Liver (tissue), 9 donors: ENCODE measurements around the gene DPM2. TPM values are rescaled to one million over a fixed set of nuclear protein-coding genes. Genes with fewer than 3 reads are reported as not detected.

ENCODE experiments used
- DNase-seq: peaks from one replicate; pipeline ENCODE4 v3.0.0-alpha.2; 2017; ENCODE audit warnings: low spot score
- H3K27ac ChIP-seq, 2 donors: one replicate each; pipeline ENCODE4 v1.7.0; 2013; ENCODE audit warnings: inconsistent platforms in 2 of 2, low read length in 2 of 2, control low read depth in 1 of 2, low read depth in 1 of 2, mild to moderate bottlenecking in 1 of 2
- H3K27me3 ChIP-seq, 4 donors: one replicate each; pipeline versions ENCODE4 v1.6.1 to v1.7.0; 2013; ENCODE audit warnings: low read length in 3 of 4, inconsistent platforms in 1 of 4, mild to moderate bottlenecking in 1 of 4, moderate library complexity in 1 of 4; ENCODE audit not compliant: control insufficient read depth in 4 of 4, insufficient read depth in 4 of 4
- H3K36me3 ChIP-seq, 4 donors: one replicate each; pipeline versions ENCODE4 v1.6.1 to v1.7.0; 2013; ENCODE audit warnings: low read length in 3 of 4, mild to moderate bottlenecking in 3 of 4, low read depth in 1 of 4, moderate library complexity in 1 of 4; ENCODE audit not compliant: control insufficient read depth in 4 of 4, insufficient read depth in 3 of 4
- H3K4me1 ChIP-seq, 4 donors: one replicate each; pipeline versions ENCODE4 v1.6.1 to v1.7.0; 2013; ENCODE audit warnings: low read length in 3 of 4, mild to moderate bottlenecking in 3 of 4, moderate library complexity in 1 of 4; ENCODE audit not compliant: control insufficient read depth in 4 of 4, insufficient read depth in 4 of 4
- H3K4me3 ChIP-seq, 3 donors: one replicate each; pipeline versions ENCODE4 v1.6.1 to v1.7.0; 2013; ENCODE audit warnings: low read length in 3 of 3, control low read depth in 1 of 3, low read depth in 1 of 3, mild to moderate bottlenecking in 1 of 3
- H3K9ac ChIP-seq, 2 donors: one replicate each; pipeline ENCODE4 v1.7.0; 2013; ENCODE audit warnings: low read length in 2 of 2, mild to moderate bottlenecking in 2 of 2, moderate library complexity in 2 of 2, control low read depth in 1 of 2, low read depth in 1 of 2
- H3K9me3 ChIP-seq, 4 donors: one replicate each; pipeline versions ENCODE4 v1.6.1 to v1.7.0; 2013; ENCODE audit warnings: low read length in 3 of 4; ENCODE audit not compliant: control insufficient read depth in 4 of 4
- ATF3 ChIP-seq: IDR thresholded peaks from 2 replicates; pipeline ENCODE4 v1.6.1; 2016; ENCODE audit warnings: antibody characterized with exemption
- EGR1 ChIP-seq, 2 donors: IDR thresholded peaks; 2 replicates each; pipeline ENCODE4 v1.6.1; 2016 to 2018; ENCODE audit warnings: antibody characterized with exemption in 2 of 2, low read depth in 2 of 2
- FOXA1 ChIP-seq: IDR thresholded peaks from 2 replicates; pipeline ENCODE4 v1.6.1; 2016; ENCODE audit warnings: antibody characterized with exemption
- FOXA2 ChIP-seq: IDR thresholded peaks from 2 replicates; pipeline ENCODE4 v1.6.1; 2016; ENCODE audit warnings: antibody characterized with exemption
- GABPA ChIP-seq, 2 donors: IDR thresholded peaks in 1 of 2; conservative IDR thresholded peaks in 1 of 2; 2 replicates each; pipeline ENCODE4 v1.6.1; 2016; ENCODE audit warnings: antibody characterized with exemption in 2 of 2, mild to moderate bottlenecking in 1 of 2, moderate library complexity in 1 of 2
- HNF4A ChIP-seq, 2 donors: conservative IDR thresholded peaks; 2 replicates each; pipeline ENCODE4 v1.6.1; 2016; ENCODE audit warnings: antibody characterized with exemption in 2 of 2, mild to moderate bottlenecking in 2 of 2
- HNF4G ChIP-seq: IDR thresholded peaks from 2 replicates; pipeline ENCODE4 v1.6.1; 2016; ENCODE audit warnings: antibody characterized with exemption
- JUND ChIP-seq, 2 donors: IDR thresholded peaks; 2 replicates each; pipeline ENCODE4 v1.6.1; 2016; ENCODE audit warnings: antibody characterized with exemption in 2 of 2
- NR2F2 ChIP-seq: IDR thresholded peaks from 2 replicates; pipeline ENCODE4 v1.6.1; 2016; ENCODE audit warnings: antibody characterized with exemption
- RAD21 ChIP-seq, 2 donors: IDR thresholded peaks; 2 replicates each; pipeline ENCODE4 v1.6.1; 2016; ENCODE audit warnings: antibody characterized with exemption in 2 of 2, mild to moderate bottlenecking in 2 of 2
- REST ChIP-seq: IDR thresholded peaks from 2 replicates; pipeline ENCODE4 v1.6.1; 2016; ENCODE audit warnings: antibody characterized with exemption, mild to moderate bottlenecking
- RXRA ChIP-seq, 2 donors: IDR thresholded peaks; 2 replicates each; pipeline ENCODE4 v1.6.1; 2017 to 2018; ENCODE audit warnings: antibody characterized with exemption in 2 of 2, mild to moderate bottlenecking in 1 of 2
- SP1 ChIP-seq: IDR thresholded peaks from 2 replicates; pipeline ENCODE4 v1.6.1; 2018; ENCODE audit warnings: antibody characterized with exemption, mild to moderate bottlenecking
- TAF1 ChIP-seq: conservative IDR thresholded peaks from 2 replicates; pipeline ENCODE4 v1.6.1; 2016; ENCODE audit warnings: antibody characterized with exemption, mild to moderate bottlenecking
- YY1 ChIP-seq: IDR thresholded peaks from 2 replicates; pipeline ENCODE4 v1.6.1; 2016; ENCODE audit warnings: antibody characterized with exemption, mild to moderate bottlenecking
- ZBTB33 ChIP-seq: IDR thresholded peaks from 2 replicates; pipeline ENCODE4 v1.6.1; 2016; ENCODE audit warnings: antibody characterized with exemption
- WGBS: extraction: QIAGEN DNeasy Blood & Tissue Kit; methylation state at CpG from one replicate; pipeline ENCODE4 v1.1.7; 2013; 5-methylcytosine and 5-hydroxymethylcytosine counted together
- polyA plus RNA-seq, 2 donors: library from polyadenylated mRNA; stranded (reverse) in 1 of 2; unstranded in 1 of 2; fragments of 200-250 nt in 1 of 2; fragments of >200 nt in 1 of 2; fragmentation: Nextera tagmentation in 1 of 2; extraction: Ambion mirVana in 1 of 2; gene quantifications; one replicate each; pipeline versions ENCODE4 v1.2.1 to v1.2.3, GENCODE V29; 2013 to 2015
- total RNA-seq, 2 donors: library from RNA; depleted of rRNA; stranded (reverse); fragments of >200 nt; gene quantifications; one replicate each; pipeline ENCODE4 v1.2.3, GENCODE V29; 2014
- TF ChIP-seq, protein P1 (sequence below): fragments of 150-350 bp; IDR thresholded peaks from 2 replicates; pipeline ENCODE4 v1.5.1; 2017; ENCODE audit warnings: improper control_type of control experiment, low read depth, low read length; ENCODE audit not compliant: missing input control
- TF ChIP-seq, protein P2 (sequence below): IDR thresholded peaks from 2 replicates; pipeline ENCODE4 v1.6.1; 2016; ENCODE audit warnings: antibody characterized with exemption
- donor health status: healthy.
- donor health status: healthy.
- donor health status: healthy.
- donor health status: healthy.
- donor health status: healthy.

Gene DPM2
- total and polyA plus RNA-seq, 4 donors = 9.3 to 25.0 (median 22.0) TPM

DNA sequence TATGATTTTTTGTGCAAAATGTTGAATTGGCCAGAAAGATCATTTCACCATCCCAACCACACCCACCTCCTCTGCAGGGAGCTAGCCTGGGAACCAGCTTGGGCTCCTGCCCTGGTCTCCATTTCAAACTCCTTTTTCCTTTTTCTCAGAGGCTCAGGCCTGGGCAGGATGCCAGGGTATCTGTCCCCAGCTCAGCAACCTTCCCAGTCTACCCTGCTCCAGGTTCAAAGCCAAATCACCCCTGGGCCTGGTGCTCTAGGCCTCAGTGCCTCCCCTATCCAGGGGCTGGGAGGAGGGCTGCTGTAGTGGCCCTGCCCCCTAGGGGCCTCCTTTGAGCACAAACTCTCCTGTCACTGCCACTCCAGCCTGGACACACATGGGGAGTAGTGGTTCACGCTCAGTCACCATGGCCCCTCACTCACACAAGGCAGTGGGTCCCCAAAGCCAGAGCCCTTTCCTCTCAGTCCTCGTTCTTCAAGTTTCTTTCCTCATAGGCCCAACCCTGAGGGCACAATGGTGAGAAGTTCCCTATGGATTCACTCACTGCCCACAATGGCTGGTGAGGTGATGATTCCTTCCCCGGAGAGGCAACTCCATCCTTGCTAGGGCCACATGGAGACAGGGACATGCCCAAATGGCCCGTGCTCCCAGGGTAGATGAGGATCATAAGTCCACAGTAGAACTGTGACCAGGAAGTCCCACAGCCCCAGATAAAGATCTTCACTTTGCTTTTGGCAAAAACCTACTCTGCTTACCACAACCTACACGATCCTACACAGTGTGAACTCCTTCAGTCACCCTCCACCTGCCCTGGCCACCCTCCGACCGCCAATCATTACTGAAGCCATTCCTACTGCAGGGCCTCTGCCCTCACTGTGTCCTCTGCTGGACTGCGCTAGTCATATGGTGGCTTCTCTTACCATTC is 19.2 kb downstream of the DPM2 start:
- H3K36me3 ChIP-seq = no peaks in the 10 kb centered on the region
- H3K4me1 ChIP-seq = peaks cover 7 to 32% (median 18%) of the 10 kb centered on the region in 4 donors
- H3K27ac ChIP-seq = peak overlapping the region in 1 of 2 donors; percentile 29
- no peaks in the 10 kb centered on the region for H3K9me3 ChIP-seq
- no peak for DNase-seq
- TF ChIP-seq REST (no peak), ATF3 (no peak), NR2F2 (no peak), ZBTB33 (no peak), JUND (IDR thresholded peaks at IDR 0.05) (no peak), FOXA1 (no peak), HNF4A (conservative IDR thresholded peaks at IDR 0.05) (no peak), YY1 (no peak), HNF4G (no peak), RAD21 (IDR thresholded peaks at IDR 0.05) (no peak), RXRA (IDR thresholded peaks at IDR 0.05) (no peak), FOXA2 (no peak), EGR1 (IDR thresholded peaks at IDR 0.05; ENCODE audit: low read depth in 2 of 2) (no peak), SP1 (no peak), TAF1 (no peak), GABPA (IDR thresholded peaks at IDR 0.05 in 1 of 2, conservative IDR thresholded peaks at IDR 0.05 in 1 of 2) (no peak)
- TF ChIP-seq, protein P1, sequence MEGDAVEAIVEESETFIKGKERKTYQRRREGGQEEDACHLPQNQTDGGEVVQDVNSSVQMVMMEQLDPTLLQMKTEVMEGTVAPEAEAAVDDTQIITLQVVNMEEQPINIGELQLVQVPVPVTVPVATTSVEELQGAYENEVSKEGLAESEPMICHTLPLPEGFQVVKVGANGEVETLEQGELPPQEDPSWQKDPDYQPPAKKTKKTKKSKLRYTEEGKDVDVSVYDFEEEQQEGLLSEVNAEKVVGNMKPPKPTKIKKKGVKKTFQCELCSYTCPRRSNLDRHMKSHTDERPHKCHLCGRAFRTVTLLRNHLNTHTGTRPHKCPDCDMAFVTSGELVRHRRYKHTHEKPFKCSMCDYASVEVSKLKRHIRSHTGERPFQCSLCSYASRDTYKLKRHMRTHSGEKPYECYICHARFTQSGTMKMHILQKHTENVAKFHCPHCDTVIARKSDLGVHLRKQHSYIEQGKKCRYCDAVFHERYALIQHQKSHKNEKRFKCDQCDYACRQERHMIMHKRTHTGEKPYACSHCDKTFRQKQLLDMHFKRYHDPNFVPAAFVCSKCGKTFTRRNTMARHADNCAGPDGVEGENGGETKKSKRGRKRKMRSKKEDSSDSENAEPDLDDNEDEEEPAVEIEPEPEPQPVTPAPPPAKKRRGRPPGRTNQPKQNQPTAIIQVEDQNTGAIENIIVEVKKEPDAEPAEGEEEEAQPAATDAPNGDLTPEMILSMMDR = no peak
- TF ChIP-seq, protein P2, sequence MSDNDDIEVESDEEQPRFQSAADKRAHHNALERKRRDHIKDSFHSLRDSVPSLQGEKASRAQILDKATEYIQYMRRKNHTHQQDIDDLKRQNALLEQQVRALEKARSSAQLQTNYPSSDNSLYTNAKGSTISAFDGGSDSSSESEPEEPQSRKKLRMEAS = no peak
- H3K9ac ChIP-seq = no peak overlapping the region
- H3K27me3 ChIP-seq = no peaks in the 10 kb centered on the region
- H3K4me3 ChIP-seq = no peak overlapping the region
- 89% methylated on average over 8 of the region's 8 CpGs for WGBS
